Suprapubic skin (tissue), 4 donors: ENCODE results near the gene WNT16.

ENCODE experiments used
- CTCF ChIP-seq, 2 donors: fragments of 200-600 bp in 1 of 2; fragments of 450-650 bp in 1 of 2; sonication (generic) in 1 of 2; IDR thresholded peaks; one replicate each; pipeline ENCODE4 v1.5.1; 2016 to 2019; ENCODE audit warnings: antibody characterized with exemption in 2 of 2, mild to moderate bottlenecking in 1 of 2, moderate library complexity in 1 of 2
- EP300 ChIP-seq: sonication (generic); formaldehyde crosslinking; IDR thresholded peaks from one replicate; pipeline ENCODE4 v1.6.1; 2017; ENCODE audit warnings: antibody characterized with exemption
- POLR2A ChIP-seq, 2 donors: fragments of 450-650 bp; IDR thresholded peaks; one replicate each; pipeline ENCODE4 v1.6.1; 2017; ENCODE audit warnings: antibody characterized with exemption in 2 of 2, mild to moderate bottlenecking in 2 of 2, moderate library complexity in 2 of 2
- POLR2AphosphoS5 ChIP-seq, 3 donors: sonication (generic); formaldehyde crosslinking; IDR thresholded peaks; one replicate each; pipeline ENCODE4 v1.6.1; 2017; ENCODE audit warnings: antibody characterized with exemption in 3 of 3

DNA sequence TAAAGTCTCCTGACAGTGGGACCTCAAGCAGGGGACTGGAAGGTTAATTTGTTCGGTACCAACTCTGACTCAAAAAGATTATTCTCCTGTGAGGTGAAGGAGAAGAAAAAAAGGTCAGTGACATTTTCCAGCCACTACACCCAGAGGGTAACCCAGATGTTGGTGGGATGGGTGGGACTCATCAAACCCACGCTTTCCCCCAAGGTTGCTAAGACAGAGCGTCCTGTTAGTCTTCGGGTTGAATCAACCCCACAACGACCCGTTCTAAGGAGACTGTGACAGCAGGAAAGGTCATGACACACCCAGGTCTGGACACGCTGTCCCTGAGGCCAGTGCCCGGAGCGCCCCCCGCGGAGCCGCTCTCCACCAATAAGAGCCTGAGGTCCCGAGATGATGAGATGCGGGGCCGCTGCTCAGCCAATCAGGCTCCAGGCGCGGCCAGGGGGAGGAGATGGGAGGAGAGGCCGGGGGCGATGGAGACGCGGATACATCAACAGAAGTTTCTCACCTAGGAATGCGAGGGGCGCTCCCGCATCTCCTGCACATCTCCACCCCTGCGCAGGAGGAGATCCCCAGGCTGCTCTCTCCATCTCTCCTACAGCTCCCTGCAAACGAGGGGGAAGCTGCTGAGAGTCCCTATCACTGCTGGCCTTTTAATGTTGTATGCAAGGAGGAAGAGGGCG lies at the start of gene WNT16:
- no peak for TF ChIP-seq CTCF (IDR thresholded peaks at IDR 0.05)
- TF ChIP-seq POLR2A (IDR thresholded peaks at IDR 0.05): no peak
- no peak for TF ChIP-seq EP300
- no peak for TF ChIP-seq POLR2AphosphoS5 (IDR thresholded peaks at IDR 0.05)
